ENCODE data around the gene RIN3.
"Not testable (repeated sequence)": the region's sequence is repeated elsewhere in the genome, so short reads cannot be mapped to it uniquely, and the experiment has no call there.

The RIN3 gene

DNA sequence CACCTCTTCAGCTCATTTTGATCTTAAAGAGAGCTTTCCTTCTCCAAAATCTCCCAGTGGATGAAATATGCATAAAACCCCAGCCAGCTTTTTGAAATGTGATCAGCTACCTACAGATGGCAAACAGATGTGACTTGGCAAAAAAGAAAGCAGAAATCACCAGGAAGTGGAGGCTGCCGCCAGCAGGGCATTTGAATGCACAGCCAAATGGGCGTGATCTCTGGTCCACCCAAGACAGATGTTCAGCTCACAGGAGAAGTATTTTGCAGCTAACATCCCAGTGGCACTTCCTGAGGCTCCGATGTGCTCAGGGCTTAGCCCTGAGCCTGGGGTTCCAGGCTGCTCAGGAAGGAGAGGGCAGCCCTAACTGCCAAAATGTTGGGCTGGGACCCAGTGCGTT lies 156.6 kb downstream of the RIN3 start:
- no peak for DNase-seq (ENCODE audit: low read depth, low spot score)

DNA sequence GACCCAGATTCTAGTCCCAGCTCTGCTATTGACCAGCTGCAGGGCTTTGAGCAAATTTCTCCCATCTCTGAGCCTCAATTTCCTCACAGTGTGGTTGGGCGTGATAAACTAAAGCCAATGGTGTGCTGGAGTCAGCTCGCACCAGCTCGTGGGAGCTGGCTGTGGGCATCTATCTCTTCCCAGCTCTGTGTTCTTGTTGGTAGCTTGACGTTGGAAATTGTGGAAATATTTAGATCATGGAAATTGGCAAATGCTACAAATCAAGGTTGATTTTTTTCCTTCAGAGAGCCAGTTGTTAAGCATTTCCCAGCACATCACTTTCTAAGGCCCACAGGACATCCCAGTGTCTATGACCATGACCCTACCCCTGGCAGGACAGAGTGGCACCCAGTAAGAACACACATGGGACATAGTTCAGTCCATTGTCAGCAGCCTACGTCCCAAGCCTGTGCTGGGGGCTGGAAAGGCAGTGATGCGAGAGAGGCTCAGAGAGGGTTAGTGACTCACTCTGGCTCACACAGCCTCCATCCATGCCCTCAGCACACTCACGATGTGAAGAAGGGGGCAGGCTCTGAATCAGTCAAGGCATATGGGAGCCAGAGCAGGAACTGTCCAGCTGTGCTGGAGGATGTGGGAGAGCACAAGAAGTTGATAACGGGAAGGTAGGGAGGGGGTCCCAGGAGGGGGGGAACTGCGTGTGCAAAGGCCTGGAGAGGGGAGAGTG lies 157.2 kb downstream of the RIN3 start:
- no peak for DNase-seq (ENCODE audit: low read depth, low spot score)

DNA sequence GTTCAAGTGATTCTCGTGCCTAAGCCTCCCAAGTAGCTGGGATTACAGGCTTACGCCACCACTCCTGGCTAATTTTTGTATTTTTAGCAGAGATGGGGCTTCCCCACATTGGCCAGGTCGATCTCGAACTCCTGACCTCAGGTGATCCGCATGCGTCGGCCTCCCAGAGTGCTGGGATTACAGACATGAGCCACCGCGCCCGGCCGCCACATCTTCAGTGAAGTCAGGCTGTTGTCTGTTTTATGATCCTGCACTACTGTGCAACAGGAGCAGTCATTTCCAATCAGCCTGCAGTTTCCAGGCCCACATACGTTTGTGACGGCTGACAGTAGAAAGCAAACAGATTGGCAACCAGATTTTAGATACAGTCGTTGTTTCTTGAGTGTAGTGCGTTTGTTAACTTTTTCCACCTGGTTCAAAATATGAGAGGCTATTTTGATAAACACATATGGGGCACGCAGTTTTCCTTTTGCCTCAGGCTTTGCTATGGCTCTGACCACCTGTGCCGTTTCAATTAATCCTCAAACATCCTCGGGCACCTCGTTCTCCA lies 160.1 kb downstream of the RIN3 start:
- no peak for DNase-seq (ENCODE audit: low read depth, low spot score)

DNA sequence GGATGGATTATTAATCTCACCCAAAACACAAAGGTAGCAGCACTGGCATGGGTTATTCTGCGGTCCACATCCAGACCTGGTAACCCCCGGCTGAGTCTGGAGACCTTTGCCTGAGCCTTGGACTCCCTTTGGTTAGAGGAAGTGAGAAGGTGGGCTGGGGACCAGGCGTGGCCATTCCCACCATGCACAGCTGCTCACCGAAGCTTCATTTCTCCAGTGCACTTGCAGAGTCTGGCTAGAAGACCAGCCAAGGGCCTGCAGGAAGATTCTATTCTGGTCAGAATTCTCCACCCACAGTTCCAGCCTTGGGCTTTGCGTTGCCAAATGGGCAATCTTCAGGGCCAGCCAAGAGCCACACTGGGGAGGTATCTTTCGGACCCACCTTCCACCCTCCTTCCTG lies 161.8 kb downstream of the RIN3 start:
- no peak for DNase-seq (ENCODE audit: low read depth, low spot score)

DNA sequence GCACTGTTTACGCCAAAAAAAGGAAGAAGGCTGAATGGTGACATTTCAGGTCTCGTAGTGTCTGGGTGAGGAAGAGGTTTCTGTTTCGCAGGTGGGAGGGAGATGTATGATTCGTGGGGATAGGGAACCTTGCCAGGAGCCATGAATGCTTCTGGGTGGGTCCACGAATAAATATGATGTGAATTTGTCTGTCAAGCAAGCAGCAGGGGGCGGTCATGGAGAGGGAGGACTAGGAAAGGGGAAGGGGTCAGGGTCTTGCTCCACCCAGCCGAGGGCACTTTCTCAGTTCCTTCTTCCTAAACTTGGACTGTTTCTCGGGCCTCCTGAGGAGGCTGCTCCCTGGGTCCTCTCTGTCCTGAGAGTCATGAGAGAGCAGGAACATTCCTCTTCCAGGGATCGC lies 162.4 kb downstream of the RIN3 start:
- DNase-seq (ENCODE audit: low read depth, low spot score) = no peak

DNA sequence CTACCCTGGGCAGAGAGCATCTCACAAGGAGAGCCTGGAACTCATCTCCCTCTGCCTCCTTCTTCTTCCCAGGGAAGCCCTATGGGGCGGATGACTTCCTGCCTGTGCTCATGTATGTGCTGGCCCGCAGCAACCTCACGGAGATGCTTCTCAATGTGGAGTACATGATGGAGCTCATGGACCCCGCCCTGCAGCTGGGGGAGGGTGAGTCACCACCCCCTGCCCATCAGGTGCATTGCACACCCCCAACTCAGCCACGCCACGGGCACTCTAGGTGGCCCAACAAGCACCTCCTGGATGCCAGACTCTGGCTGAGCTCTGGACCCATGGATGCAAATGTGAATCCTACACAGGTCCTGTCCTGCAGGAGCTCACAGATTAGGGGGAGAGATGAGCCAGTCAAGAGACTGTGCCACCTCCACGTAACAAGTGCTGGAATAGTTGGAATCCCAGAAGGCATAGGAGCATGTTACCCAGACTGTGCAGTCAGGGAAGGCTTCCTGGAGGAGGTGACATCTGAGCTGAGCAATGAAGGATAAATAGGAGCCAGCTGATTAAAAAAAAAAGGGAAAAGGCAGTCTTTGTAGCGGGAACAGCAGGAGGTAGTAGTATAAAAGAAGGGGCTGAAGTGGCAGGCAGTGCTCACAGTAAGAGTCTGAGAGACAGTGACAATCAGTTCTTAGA lies 163.0 kb downstream of the RIN3 start:
- no peak for DNase-seq (ENCODE audit: low read depth, low spot score)

DNA sequence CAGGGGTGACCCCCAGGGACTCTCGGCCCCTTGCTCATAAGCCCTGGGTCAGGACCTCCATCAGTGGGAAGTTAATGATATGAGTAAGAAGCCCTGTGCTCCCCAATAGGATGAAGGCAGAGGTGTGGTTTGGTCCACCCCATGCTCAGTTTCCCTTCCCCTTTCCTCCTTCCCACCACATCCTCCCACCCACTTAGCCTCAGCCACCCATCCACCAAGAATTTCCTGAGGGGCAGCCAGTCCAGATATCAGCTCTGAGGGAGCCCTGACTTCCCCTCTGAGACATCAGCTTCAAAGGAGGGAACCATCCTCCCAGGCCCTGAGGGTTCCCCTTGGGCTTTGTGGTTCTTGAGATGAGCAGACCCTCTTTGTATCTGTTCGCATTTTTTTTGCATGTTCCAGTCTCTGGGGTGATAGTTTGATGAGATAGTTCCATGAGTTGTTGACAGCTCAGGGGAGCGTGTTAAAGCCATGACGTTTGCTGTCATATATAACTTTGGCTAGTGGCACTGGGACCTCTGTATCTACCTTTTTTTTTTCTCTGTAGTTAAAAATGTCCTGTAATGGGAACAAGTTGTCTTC lies 163.6 kb downstream of the RIN3 start:
- DNase-seq (ENCODE audit: low read depth, low spot score) = no peak

DNA sequence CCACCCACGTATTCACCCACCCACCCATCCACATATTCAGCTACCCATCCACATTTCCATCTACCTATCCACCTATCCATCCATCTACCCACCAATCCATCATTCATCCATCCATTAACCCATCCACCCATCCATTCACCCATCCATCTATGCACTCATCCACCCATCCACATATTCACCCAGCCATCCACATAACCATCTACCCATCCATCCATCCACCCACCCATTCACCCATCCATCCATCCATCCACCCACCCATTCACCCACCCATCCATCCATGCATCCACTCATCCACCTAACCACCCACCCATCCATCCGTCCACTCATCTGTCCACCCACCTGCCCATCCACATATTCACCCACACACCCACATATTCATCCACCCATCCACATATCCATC lies 164.4 kb downstream of the RIN3 start:
- DNase-seq (ENCODE audit: low read depth, low spot score) = no peak

DNA sequence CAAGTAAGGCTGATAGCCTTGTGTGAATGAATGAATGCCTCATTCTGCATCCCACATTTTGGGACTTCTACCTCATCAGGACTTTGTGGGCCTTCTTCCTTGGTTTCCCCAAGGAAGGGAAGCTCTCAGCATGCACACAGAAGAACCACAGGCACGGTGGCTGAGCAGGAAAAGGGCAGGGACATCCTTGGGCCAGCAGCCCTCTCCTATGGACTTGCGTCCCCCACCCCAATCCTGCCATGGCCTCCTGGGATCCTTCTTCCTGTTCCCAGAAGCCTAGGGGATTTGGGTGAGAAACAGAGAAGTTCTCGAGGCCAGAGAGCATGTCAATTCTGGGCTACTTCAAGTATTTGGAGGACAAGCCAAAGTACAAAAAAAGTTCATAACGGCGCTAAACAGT lies 165.2 kb downstream of the RIN3 start:
- DNase-seq (ENCODE audit: low read depth, low spot score) = no peak

DNA sequence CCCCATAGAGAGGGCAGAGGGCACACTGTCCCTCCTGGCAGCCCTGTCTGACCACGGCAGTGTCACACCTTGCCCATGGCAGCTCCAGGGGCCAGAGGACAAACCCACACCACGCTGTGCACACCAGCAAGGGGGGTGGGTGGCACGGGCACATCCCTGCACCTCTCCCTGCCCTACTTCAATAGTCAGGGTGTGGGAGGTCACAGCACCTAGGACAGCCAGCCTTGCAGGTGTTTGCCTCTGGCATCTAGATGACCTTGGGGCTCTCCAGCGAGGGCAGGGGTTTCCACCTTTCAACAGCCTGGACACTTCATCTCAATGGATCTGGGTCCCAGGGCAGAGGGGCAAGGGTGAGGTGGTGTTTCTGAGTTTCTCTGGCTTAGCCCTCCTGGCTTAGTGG lies 165.7 kb downstream of the RIN3 start:
- DNase-seq (ENCODE audit: low read depth, low spot score) = no peak

DNA sequence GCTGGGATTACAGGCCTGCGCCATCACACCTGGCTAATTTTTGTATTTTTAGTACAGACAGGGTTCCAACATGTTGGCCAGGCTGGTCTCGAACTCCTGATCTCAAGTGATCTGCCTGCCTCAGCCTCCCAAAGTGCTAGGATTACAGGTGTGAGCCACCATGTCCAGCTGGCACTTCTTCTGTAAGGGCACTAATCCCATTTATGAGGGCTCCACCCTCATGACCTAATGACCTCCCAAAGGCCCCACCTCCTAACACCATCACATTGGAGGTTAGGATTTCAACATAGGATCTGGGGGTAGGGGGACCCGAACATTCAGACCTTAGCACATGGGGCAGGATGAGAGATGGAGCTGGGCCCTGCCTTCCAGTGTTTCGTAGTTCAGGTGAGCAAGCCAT lies 166.7 kb downstream of the RIN3 start:
- not testable (repeated sequence) for DNase-seq (ENCODE audit: low read depth, low spot score)

DNA sequence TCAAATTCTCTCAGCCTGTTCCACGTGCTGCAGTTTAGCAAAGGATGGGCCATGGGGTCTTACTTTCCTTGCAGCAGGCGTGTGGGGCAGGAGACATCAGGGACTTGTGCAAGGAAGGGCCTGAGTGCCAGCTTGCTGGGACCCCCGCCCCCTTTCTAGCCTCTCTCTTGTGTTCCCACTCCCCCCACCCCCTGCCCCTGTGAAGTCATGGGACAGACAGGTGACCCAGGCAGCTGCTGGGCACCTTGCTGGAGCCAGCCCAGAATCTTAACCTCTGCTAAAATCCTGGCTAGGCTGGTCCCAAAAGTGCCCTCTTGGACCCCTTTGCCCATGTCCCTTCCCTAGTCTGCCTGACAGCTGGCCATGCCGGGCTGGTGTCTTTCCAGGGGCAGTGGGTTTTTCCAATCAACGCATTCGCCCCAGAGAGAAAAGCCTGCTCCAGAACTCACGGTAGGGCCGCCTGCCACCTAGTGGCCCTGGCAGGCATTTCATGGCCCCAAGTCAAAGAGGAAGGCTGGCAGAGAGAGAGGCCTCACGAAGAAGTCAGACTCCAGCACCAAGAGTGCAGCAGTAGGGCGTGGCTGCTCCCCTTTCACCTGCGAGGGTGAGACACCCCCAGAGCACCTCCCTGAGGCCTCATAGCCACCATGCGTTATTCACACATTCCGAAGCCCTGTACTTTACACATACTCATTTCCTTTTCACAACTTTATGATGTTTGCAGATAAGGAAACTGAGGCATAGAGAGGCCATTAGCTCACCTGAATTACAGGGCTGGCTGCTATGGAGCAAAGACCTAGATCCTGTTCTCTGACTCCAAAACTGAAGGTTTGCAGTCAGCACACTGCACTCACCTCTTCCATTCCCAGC lies 167.4 kb downstream of the RIN3 start:
- DNase-seq (ENCODE audit: low read depth, low spot score) = peak; percentile 43

DNA sequence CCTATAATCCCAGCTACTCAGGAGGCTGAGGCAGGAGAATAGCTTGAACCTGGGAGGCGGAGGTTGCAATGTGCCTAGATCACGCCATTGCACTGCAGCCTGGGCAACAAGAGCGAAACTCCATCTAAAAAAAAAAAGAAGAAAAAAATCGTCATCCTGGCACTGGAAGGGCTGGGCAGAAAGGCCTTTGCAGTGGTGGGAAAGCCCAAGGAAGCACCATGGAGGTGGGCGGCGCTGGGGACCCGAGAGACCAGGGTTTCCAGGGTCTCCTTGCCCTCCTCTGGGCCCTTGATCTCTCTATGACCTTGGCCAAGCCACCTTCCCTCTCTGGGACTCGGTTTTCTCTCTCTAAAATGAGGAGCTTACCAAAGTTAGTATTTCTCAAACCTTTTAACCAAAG lies 169.5 kb downstream of the RIN3 start:
- DNase-seq (ENCODE audit: low read depth, low spot score) = no peak

DNA sequence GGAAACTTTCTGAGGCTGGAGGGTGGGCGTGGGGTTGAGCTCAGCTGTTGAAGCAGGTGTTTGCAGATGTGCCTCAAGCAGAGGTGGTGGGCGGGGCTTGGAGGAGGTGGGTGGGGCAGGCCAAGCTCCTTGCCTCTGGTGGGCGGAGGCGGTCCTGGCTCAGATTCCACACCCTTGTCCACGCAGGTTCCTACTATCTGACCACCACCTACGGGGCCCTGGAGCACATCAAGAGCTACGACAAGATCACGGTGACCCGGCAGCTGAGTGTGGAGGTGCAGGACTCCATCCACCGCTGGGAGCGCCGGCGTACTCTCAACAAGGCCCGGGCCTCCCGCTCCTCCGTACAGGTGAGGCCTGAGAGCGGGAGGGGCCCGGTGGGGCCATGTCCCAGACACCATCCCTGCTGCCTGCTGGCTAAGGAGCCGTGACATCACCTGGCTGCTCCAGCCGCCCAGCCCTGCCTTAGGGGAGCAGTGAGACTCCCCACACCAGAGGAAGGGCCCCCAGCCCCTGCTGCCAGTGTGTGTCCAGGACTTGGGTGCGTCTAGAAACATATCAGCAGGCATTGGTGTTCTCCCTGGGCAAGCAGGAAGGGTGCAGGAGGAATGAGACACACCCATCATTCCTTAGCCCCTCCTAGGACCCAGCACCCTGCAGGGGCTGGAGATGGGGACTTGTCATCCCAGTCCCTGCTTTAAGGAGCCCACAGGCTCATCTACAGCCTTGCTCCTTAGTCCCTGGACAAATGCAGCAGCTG lies 171.4 kb downstream of the RIN3 start:
- no peak for DNase-seq (ENCODE audit: low read depth, low spot score)

DNA sequence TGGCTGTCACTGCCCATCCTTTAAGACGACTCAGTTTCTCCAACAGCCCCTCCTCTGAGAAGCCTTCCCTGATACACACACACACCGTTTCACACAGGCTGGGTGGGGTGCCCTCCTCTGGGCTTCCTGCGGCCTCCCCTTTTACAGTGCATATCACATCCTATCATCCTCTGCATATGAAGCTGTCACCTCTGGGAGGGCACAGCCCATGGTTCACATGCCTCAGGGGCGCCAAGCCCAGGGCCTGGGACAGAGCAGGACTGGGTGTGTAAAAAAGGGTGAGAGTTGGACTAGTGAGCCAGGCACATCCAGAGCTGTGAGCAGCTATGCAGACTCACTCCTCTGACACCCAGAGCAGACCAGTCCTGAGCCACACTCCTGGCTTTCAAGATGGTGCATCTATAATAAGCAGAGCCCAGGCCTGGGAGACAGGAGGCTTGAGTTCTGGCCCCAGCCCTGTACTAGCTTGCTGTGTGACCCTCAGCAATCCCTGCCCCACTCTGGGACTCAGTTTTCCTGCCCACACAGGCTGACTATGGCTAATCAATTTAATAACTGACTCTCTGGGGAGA lies 172.3 kb downstream of the RIN3 start:
- no peak for DNase-seq (ENCODE audit: low read depth, low spot score)

DNA sequence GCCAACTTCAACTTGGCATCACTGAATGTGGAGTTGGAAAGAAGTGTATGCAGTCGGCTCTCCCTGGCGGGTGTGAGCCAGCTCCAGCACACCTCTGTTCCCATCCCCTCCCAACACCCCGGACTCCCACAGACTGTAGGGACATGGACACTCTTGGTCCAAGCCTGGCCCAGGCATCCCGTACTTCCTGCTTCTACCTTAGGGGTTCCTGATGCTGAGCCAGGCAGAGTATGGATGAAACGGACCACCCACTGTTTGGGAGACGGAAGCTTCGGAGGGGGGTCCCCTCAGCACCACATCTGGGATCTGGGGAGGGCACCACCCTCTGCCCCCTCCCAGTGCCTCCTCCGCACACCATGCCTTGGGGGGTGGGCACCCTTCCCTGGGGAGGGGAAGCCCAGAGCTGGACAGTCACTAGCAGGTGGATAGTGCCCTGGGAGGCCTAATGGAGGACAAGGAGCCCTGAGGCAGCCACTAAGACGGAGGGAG lies 172.9 kb downstream of the RIN3 start:
- no peak for DNase-seq (ENCODE audit: low read depth, low spot score)

DNA sequence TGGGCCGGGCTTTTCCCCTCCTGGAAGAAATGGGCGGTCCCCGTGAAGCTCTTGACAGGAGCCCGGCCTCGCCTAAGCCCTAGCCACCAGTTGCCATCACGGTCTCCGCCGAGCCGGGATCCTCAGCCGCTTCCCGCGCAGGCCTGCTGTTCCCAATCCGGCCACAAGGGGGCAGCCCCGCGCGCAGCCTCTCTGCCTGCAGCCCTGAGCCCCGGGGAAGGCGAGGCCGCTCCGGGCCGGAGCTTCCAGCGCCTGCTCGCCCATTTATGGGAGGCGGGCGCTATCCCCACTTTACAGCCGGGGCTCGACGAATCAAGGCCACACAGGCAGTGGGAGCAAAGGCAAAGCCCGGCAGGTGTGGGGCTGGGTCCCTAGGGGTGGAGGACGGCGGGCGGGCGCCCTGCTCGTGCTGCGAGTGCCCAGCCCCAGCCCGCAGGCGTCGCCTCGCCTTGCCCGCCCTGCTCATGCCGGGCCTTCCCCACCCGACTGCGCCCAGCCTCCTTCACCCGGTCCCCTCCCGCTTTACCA lies 173.4 kb downstream of the RIN3 start:
- peak; percentile 17 for DNase-seq (ENCODE audit: low read depth, low spot score)

DNA sequence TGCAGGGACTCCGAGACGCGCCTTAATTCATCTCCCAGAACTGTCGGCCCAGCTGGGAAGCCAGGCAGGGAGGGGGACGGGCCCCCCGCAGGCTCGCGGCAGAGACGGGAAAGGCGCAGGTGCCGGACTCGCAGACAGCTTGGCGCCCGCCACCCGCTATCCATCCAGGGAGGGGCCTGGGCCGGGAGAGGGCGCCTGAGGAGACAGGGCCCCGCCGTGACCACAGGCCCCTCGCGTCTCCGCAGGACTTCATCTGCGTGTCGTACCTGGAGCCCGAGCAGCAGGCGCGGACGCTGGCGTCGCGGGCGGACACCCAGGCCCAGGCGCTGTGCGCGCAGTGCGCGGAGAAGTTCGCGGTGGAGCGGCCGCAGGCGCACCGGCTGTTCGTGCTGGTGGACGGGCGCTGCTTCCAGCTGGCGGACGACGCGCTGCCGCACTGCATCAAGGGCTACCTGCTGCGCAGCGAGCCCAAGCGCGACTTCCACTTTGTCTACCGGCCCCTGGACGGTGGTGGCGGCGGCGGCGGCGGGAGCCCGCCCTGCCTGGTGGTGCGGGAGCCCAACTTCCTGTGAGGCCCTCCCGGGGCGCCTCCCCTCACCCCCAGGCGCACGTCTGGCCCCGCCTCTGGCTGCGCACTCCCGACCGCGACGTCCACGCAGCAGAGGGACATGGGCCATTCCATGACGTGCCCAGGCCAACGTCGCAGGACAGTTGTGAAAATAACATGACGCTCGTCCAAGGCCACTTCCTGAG lies 174.3 kb downstream of the RIN3 start:
- no peak for DNase-seq (ENCODE audit: low read depth, low spot score)
